Mononuclear cell (primary cell): Measurements from ENCODE around the gene BPGM. TPM values are rescaled to one million over a fixed set of nuclear protein-coding genes. Genes with fewer than 3 reads are reported as not detected.
A peak's percentile ranks its signal among the peaks of the same experiment; 100 is the strongest.
"Not testable (repeated sequence)": the region's sequence is repeated elsewhere in the genome, so short reads cannot be mapped to it uniquely, and the experiment has no call there.

ENCODE experiments used
- H3K27me3 ChIP-seq: 2 replicates; pipeline ENCODE4 v1.6.0; 2011; ENCODE audit warnings: low read length, control low read depth; ENCODE audit not compliant: insufficient read depth
- H3K4me1 ChIP-seq: 2 replicates; pipeline ENCODE4 v1.5.1; 2011; ENCODE audit warnings: mild to moderate bottlenecking, low read length, control low read depth; ENCODE audit not compliant: insufficient read depth
- H3K4me3 ChIP-seq: 2 replicates; pipeline ENCODE4 v1.5.1; 2011; ENCODE audit warnings: mild to moderate bottlenecking, low read length, moderate library complexity
- H3K9me3 ChIP-seq: 2 replicates; pipeline ENCODE4 v1.5.1; 2011; ENCODE audit warnings: low read depth, mild to moderate bottlenecking, control low read depth, low read length
- total RNA-seq: library from RNA; depleted of rRNA; stranded (reverse); fragments of >200 nt; gene quantifications from one replicate; pipeline ENCODE4 v1.2.3, GENCODE V29; 2012

Gene BPGM
- total RNA-seq, 1 donor, result 20.8 TPM

- not testable (repeated sequence) for H3K27me3 ChIP-seq, H3K4me3 ChIP-seq, H3K9me3 ChIP-seq
- peaks cover 15% of the 10 kb centered on the region for H3K4me1 ChIP-seq
These were observed 4.7 kb upstream of the BPGM start for GRCh38 chr7:134641981-134642380.

GRCh38 chr7:134643131-134643530 lies 3.5 kb upstream of the BPGM start:
- Histone ChIP-seq H3K4me1 (peaks cover 21% of the 10 kb centered on the region), H3K9me3 (no peaks in the 10 kb centered on the region), H3K27me3 (no peaks in the 10 kb centered on the region), H3K4me3 (no peak overlapping the region)

- Histone ChIP-seq H3K4me3 (peak overlapping the region; percentile 78), H3K4me1 (peaks cover 26% of the 10 kb centered on the region), H3K27me3 (no peaks in the 10 kb centered on the region), H3K9me3 (no peaks in the 10 kb centered on the region)
These were observed 1.2 kb upstream of the BPGM start for GRCh38 chr7:134645478-134645877.

- peaks cover 26% of the 10 kb centered on the region for H3K4me1 ChIP-seq
- H3K27me3 ChIP-seq, result no peaks in the 10 kb centered on the region
- H3K9me3 ChIP-seq, result no peaks in the 10 kb centered on the region
- H3K4me3 ChIP-seq, result peak overlapping the region; percentile 78
These were observed 718 bp upstream of the BPGM start for GRCh38 chr7:134645935-134646334.

GRCh38 chr7:134648456-134648855 lies 1.8 kb downstream of the BPGM start:
- Histone ChIP-seq H3K27me3 (no peaks in the 10 kb centered on the region), H3K9me3 (no peaks in the 10 kb centered on the region), H3K4me1 (peaks cover 26% of the 10 kb centered on the region), H3K4me3 (no peak overlapping the region)

GRCh38 chr7:134649226-134649775 lies 2.6 kb downstream of the BPGM start:
- Histone ChIP-seq H3K27me3 (no peaks in the 10 kb centered on the region), H3K4me3 (no peak overlapping the region), H3K9me3 (no peaks in the 10 kb centered on the region), H3K4me1 (peaks cover 26% of the 10 kb centered on the region)

GRCh38 chr7:134651991-134652390 lies 5.3 kb downstream of the BPGM start:
- no peaks in the 10 kb centered on the region for H3K9me3 ChIP-seq
- no peaks in the 10 kb centered on the region for H3K27me3 ChIP-seq
- H3K4me1 ChIP-seq, result peaks cover 14% of the 10 kb centered on the region
- no peak overlapping the region for H3K4me3 ChIP-seq

- H3K27me3 ChIP-seq, result no peaks in the 10 kb centered on the region
- no peaks in the 10 kb centered on the region for H3K4me1 ChIP-seq
- H3K4me3 ChIP-seq, result no peak overlapping the region
- H3K9me3 ChIP-seq, result no peaks in the 10 kb centered on the region
These were observed 7.6 kb downstream of the BPGM start for GRCh38 chr7:134654104-134654775.

- Histone ChIP-seq H3K4me3 (no peak overlapping the region), H3K27me3 (no peaks in the 10 kb centered on the region), H3K4me1 (no peaks in the 10 kb centered on the region), H3K9me3 (no peaks in the 10 kb centered on the region)
These were observed 10.9 kb downstream of the BPGM start for GRCh38 chr7:134657526-134657925.

- H3K9me3 ChIP-seq, result no peaks in the 10 kb centered on the region
- H3K4me1 ChIP-seq, result no peaks in the 10 kb centered on the region
- no peak overlapping the region for H3K4me3 ChIP-seq
- H3K27me3 ChIP-seq, result no peaks in the 10 kb centered on the region
These were observed 13.7 kb downstream of the BPGM start for GRCh38 chr7:134660242-134660785.

GRCh38 chr7:134660961-134661376 lies 14.3 kb downstream of the BPGM start:
- no peaks in the 10 kb centered on the region for H3K4me1 ChIP-seq
- H3K27me3 ChIP-seq, result no peaks in the 10 kb centered on the region
- no peaks in the 10 kb centered on the region for H3K9me3 ChIP-seq
- H3K4me3 ChIP-seq, result no peak overlapping the region

GRCh38 chr7:134662166-134662870 lies 15.7 kb downstream of the BPGM start:
- no peaks in the 10 kb centered on the region for H3K9me3 ChIP-seq
- no peaks in the 10 kb centered on the region for H3K27me3 ChIP-seq
- H3K4me3 ChIP-seq, result no peak overlapping the region
- H3K4me1 ChIP-seq, result no peaks in the 10 kb centered on the region

GRCh38 chr7:134662871-134663205 lies 16.2 kb downstream of the BPGM start:
- H3K4me3 ChIP-seq, result no peak overlapping the region
- no peaks in the 10 kb centered on the region for H3K9me3 ChIP-seq
- H3K27me3 ChIP-seq, result no peaks in the 10 kb centered on the region
- no peaks in the 10 kb centered on the region for H3K4me1 ChIP-seq

- H3K27me3 ChIP-seq, H3K9me3 ChIP-seq, H3K4me3 ChIP-seq: not testable (repeated sequence)
- H3K4me1 ChIP-seq, result peaks cover 11% of the 10 kb centered on the region
These were observed 18.4 kb downstream of the BPGM start for GRCh38 chr7:134665045-134665444.

- Histone ChIP-seq H3K4me3 (no peak overlapping the region), H3K27me3 (no peaks in the 10 kb centered on the region), H3K4me1 (peaks cover 13% of the 10 kb centered on the region), H3K9me3 (no peaks in the 10 kb centered on the region)
These were observed 21.2 kb downstream of the BPGM start for GRCh38 chr7:134667899-134668298.
